GM12891 (cell line): ENCODE measurements around the gene TIAL1.

Experiments
- POLR2A ChIP-seq: IDR thresholded peaks from 2 replicates; pipeline ENCODE4 v1.6.1; 2011; ENCODE audit warnings: low read depth, low read length, control low read depth
- TAF1 ChIP-seq: IDR thresholded peaks from 2 replicates; pipeline ENCODE4 v1.6.1; 2011; ENCODE audit warnings: low read depth, low read length, control low read depth

- TF ChIP-seq TAF1 (no peak), POLR2A (no peak)
Observed at GRCh38 chr10:119537953-119538630, 58.7 kb downstream of the TIAL1 start.
